GM13976 (cell line): Measurements from ENCODE around the gene TAL2.

ENCODE experiments used
- DNase-seq: peaks from one replicate; pipeline ENCODE4 v3.0.0; 2012; ENCODE audit warnings: low spot score
- CTCF ChIP-seq: IDR thresholded peaks from 2 replicates; pipeline ENCODE4 v1.5.1; 2012; ENCODE audit warnings: borderline replicate concordance, mild to moderate bottlenecking; ENCODE audit not compliant: insufficient read depth; ENCODE audit errors: extremely low read depth, missing control alignments, control extremely low read depth
- in situ Hi-C: fragments of 300-500 bp; cut with MboI; formaldehyde crosslinking; loops from one replicate; pipeline ENCODE4 v1.12.0; 2022; ENCODE audit warnings: low sequenced_read_pairs, mixed read lengths, inconsistent platforms; ENCODE audit not compliant: unreplicated experiment

Gene TAL2

GRCh38 chr9:105712297-105712696, 50.0 kb downstream of the TAL2 start:
- in situ Hi-C loops: loop anchor here (25.0 kb wide), 1 partner anchor 275 kb away; the partner anchor contains the start of gene FSD1L
- TF ChIP-seq CTCF: no peak
- DNase-seq: no peak
